ENCODE measurements around the gene ZBTB4. TPM values are rescaled to one million over a fixed set of nuclear protein-coding genes. Genes with fewer than 3 reads are reported as not detected.

Gene ZBTB4
- 14.4 and 14.9 TPM in 2 replicates for total RNA-seq (2021)
- long read RNA-seq, full-length matches to known transcripts: 1 of 20 reads
- long read RNA-seq, partial matches to known transcripts: 0 of 20 reads
- long read RNA-seq, other reads (novel, unspliced or antisense): 19 of 20 reads

- no peak for TF ChIP-seq CTCF (conservative IDR thresholded peaks at IDR 0.05)
- peaks cover 10% of the 10 kb centered on the region for H3K23me2 ChIP-seq (ENCODE audit: insufficient read length, low read depth, low read length, poor library complexity, severe bottlenecking)
- H2BK120ac ChIP-seq (ENCODE audit: low read depth, low read length, poor library complexity, severe bottlenecking): no peak within 1 kb of the TSS
- peaks cover 8% of the 10 kb centered on the region; the same call in 1 of the 2 replicates for H3K4me1 ChIP-seq (ENCODE audit: insufficient read depth, low read length)
- peak within 1 kb of the TSS; percentile 62 for H3K9ac ChIP-seq (ENCODE audit: extremely low read depth, insufficient read length, low read length)
- Mint-ChIP-seq H3K4me3 (peak within 1 kb of the TSS; percentile 85 to 97), H3K4me1 (peaks cover 51 to 55% of the 10 kb centered on the region in 2 experiments), H3K27ac (peak within 1 kb of the TSS; percentile 77 to 97 (median 96)), H3K9me3 (no peaks in the 10 kb centered on the region; a peak in 1 of 5 replicates), H3K36me3 (ENCODE audit: insufficient read depth in 1 of 3, low read depth in 3 of 3) (peaks cover 0 to 4% (median 0%) of the 10 kb centered on the region in 3 experiments; a peak in 1 of 7 replicates), H3K27me3 (ENCODE audit: low read depth) (no peaks in the 10 kb centered on the region; the same call in 1 of the 2 replicates)
- H2BK15ac ChIP-seq (ENCODE audit: low read depth, low read length): no peak within 1 kb of the TSS
- peak within 1 kb of the TSS; percentile 46 for H2BK12ac ChIP-seq (ENCODE audit: insufficient read length, low read depth, low read length)
- peaks cover 6% of the 10 kb centered on the region for H4K20me1 ChIP-seq (ENCODE audit: control insufficient read depth, insufficient read depth, insufficient read length)
- no peak within 1 kb of the TSS for H3K23ac ChIP-seq (ENCODE audit: insufficient read length, low read depth, low read length)
- H2BK5ac ChIP-seq (ENCODE audit: insufficient read length, low read length): no peak within 1 kb of the TSS
- peak within 1 kb of the TSS; percentile 77 for H3K14ac ChIP-seq (ENCODE audit: insufficient read depth, low read length)
- no peak within 1 kb of the TSS for H4K8ac ChIP-seq (replicated peaks; ENCODE audit: insufficient read length, low read depth, low read length)
- no peak within 1 kb of the TSS for H2AK5ac ChIP-seq (ENCODE audit: insufficient read length, low read length)
- H2AFZ ChIP-seq (ENCODE audit: low read length): no peak within 1 kb of the TSS
- H4K91ac ChIP-seq (ENCODE audit: insufficient read length, low read depth, low read length): no peak within 1 kb of the TSS
- H3K79me1 ChIP-seq (ENCODE audit: insufficient read depth, low read depth, low read length, poor library complexity, severe bottlenecking): peaks cover 3% of the 10 kb centered on the region
- no CpG with 5 or more reads among the region's 92 CpGs for WGBS (ENCODE audit: extremely low coverage, insufficient read length, low lambda C conversion rate)
- H3K4me2 ChIP-seq (ENCODE audit: insufficient read depth, insufficient read length, low read length): peak within 1 kb of the TSS; percentile 89
- no peaks in the 10 kb centered on the region for H3K27me3 ChIP-seq (ENCODE audit: insufficient read depth, low read length)
- peaks cover 5% of the 10 kb centered on the region; the same call in 1 of the 2 replicates for H3K79me2 ChIP-seq (ENCODE audit: insufficient read depth, low read length)
- no peak within 1 kb of the TSS for H2BK20ac ChIP-seq (ENCODE audit: low read depth, low read length, poor library complexity, severe bottlenecking)
- H3K18ac ChIP-seq (ENCODE audit: insufficient read length, low read depth, low read length): peak within 1 kb of the TSS; percentile 80
- no peaks in the 10 kb centered on the region for H3K9me3 ChIP-seq (ENCODE audit: control insufficient read depth, low read depth, low read length)
- no peak within 1 kb of the TSS for H3K27ac ChIP-seq (ENCODE audit: insufficient read length, low read depth, low read length)
- H3K56ac ChIP-seq (ENCODE audit: insufficient read length, low read depth, low read length): no peak within 1 kb of the TSS
- H3K4ac ChIP-seq (ENCODE audit: low read depth, low read length): no peak within 1 kb of the TSS
- no peak within 1 kb of the TSS for H3T11ph ChIP-seq (ENCODE audit: low read length)
- DNase-seq: no peak
- H4K5ac ChIP-seq (ENCODE audit: insufficient read length, low read depth, low read length): peak within 1 kb of the TSS; percentile 47
Observed at GRCh38 chr17:7479213-7480088, at the start of gene ZBTB4. TSS of gene ZBTB4 (minus strand) at chr17:7479631. CDS start at chr17:7466801, 12,830 bp downstream.
